DOHH2 (cell line): ENCODE results near the gene SLC35E3.

Experiments
- H3F3A ChIP-seq: fragments of 200-600 bp; sonication (generic), shearing (Covaris generic); 2 replicates; pipeline ENCODE4 v1.6.0; 2016; ENCODE audit warnings: antibody characterized with exemption, mild to moderate bottlenecking; ENCODE audit not compliant: control insufficient read depth, insufficient read depth
- H3K27ac ChIP-seq: fragments of 200-600 bp; sonication (generic); 2 replicates; pipeline ENCODE4 v1.5.1; 2014; ENCODE audit warnings: low read depth, mild to moderate bottlenecking, low read length, moderate library complexity
- H3K27me3 ChIP-seq: fragments of 200-600 bp; sonication (generic); 2 replicates; pipeline ENCODE4 v1.6.1; 2014; ENCODE audit warnings: mild to moderate bottlenecking, low read length, mixed read lengths; ENCODE audit not compliant: control insufficient read depth
- H3K36me3 ChIP-seq: fragments of 200-600 bp; sonication (generic); 2 replicates; pipeline ENCODE4 v1.6.1; 2014; ENCODE audit warnings: mild to moderate bottlenecking, low read length, moderate library complexity, mixed read lengths; ENCODE audit not compliant: control insufficient read depth
- H3K4me1 ChIP-seq: fragments of 200-600 bp; sonication (generic); 2 replicates; pipeline ENCODE4 v1.6.1; 2014; ENCODE audit warnings: mild to moderate bottlenecking, low read length, mixed read lengths; ENCODE audit not compliant: control insufficient read depth
- H3K4me2 ChIP-seq: fragments of 200-600 bp; sonication (generic); 2 replicates; pipeline ENCODE4 v1.6.0; 2014; ENCODE audit warnings: mild to moderate bottlenecking, low read length, moderate library complexity
- H3K4me3 ChIP-seq: fragments of 200-600 bp; sonication (generic); 2 replicates; pipeline ENCODE4 v1.5.1; 2014; ENCODE audit warnings: mild to moderate bottlenecking, low read length, mixed read lengths
- H3K79me2 ChIP-seq: fragments of 200-600 bp; sonication (generic); 2 replicates; pipeline ENCODE4 v1.6.1; 2014; ENCODE audit warnings: mild to moderate bottlenecking, low read length, mixed read lengths; ENCODE audit not compliant: control insufficient read depth
- H3K9me2 ChIP-seq: fragments of 200-600 bp; sonication (generic); replicated peaks from 2 replicates; pipeline ENCODE4 v1.6.1; 2014; ENCODE audit warnings: mild to moderate bottlenecking, low read length, mixed read lengths; ENCODE audit not compliant: control insufficient read depth
- H3K9me3 ChIP-seq: fragments of 200-600 bp; sonication (generic); 2 replicates; pipeline ENCODE4 v1.6.1; 2014; ENCODE audit warnings: antibody characterized with exemption, low read length, mixed read lengths; ENCODE audit not compliant: control insufficient read depth, insufficient read depth
- H4K20me1 ChIP-seq: fragments of 200-600 bp; sonication (generic); 2 replicates; pipeline ENCODE4 v1.6.0; 2014; ENCODE audit warnings: low read depth, mild to moderate bottlenecking, antibody characterized with exemption, low read length, moderate library complexity; ENCODE audit not compliant: control insufficient read depth, insufficient read depth
- CTCF ChIP-seq: fragments of 200-600 bp; sonication (generic); IDR thresholded peaks from one replicate; pipeline ENCODE4 v1.5.1; 2014; ENCODE audit warnings: antibody characterized with exemption, mild to moderate bottlenecking, low read depth, low read length; ENCODE audit not compliant: poor library complexity, severe bottlenecking
- EZH2phosphoT487 ChIP-seq: fragments of 200-600 bp; sonication (generic); IDR thresholded peaks from 2 replicates; pipeline ENCODE4 v1.6.1; 2017; ENCODE audit warnings: borderline replicate concordance, mild to moderate bottlenecking, antibody characterized with exemption, low read length, moderate library complexity, mixed read lengths

Gene SLC35E3

GRCh38 chr12:68762691-68763090, 16.7 kb downstream of the SLC35E3 start:
- no peaks in the 10 kb centered on the region for H3K27me3 ChIP-seq
- H3K4me2 ChIP-seq = no peak overlapping the region
- TF ChIP-seq EZH2phosphoT487 = no peak
- no peak for TF ChIP-seq CTCF
- peaks cover 56% of the 10 kb centered on the region for H3K4me1 ChIP-seq
- no peak overlapping the region for H3K4me3 ChIP-seq
- H3K9me3 ChIP-seq = no peaks in the 10 kb centered on the region
- H4K20me1 ChIP-seq = no peaks in the 10 kb centered on the region
- H3K79me2 ChIP-seq = peaks cover 18% of the 10 kb centered on the region
- H3F3A ChIP-seq = peaks cover 16% of the 10 kb centered on the region
- H3K9me2 ChIP-seq = no peaks in the 10 kb centered on the region
- H3K27ac ChIP-seq = peak overlapping the region; percentile 24; the same call in 1 of the 2 replicates
- H3K36me3 ChIP-seq = peaks cover 75% of the 10 kb centered on the region

GRCh38 chr12:68765696-68766095, 19.7 kb downstream of the SLC35E3 start:
- Histone ChIP-seq H3K9me2 (no peaks in the 10 kb centered on the region), H4K20me1 (no peaks in the 10 kb centered on the region), H3F3A (peaks cover 28% of the 10 kb centered on the region), H3K4me1 (peaks cover 73% of the 10 kb centered on the region), H3K4me2 (peak overlapping the region; percentile 47), H3K4me3 (no peak overlapping the region), H3K79me2 (peaks cover 20% of the 10 kb centered on the region), H3K36me3 (peaks cover 65% of the 10 kb centered on the region), H3K27me3 (no peaks in the 10 kb centered on the region), H3K27ac (peak overlapping the region; percentile 55), H3K9me3 (no peaks in the 10 kb centered on the region)
- TF ChIP-seq CTCF (no peak), EZH2phosphoT487 (no peak)

- H3K4me1 ChIP-seq = peaks cover 76% of the 10 kb centered on the region
- no peak overlapping the region for H3K4me2 ChIP-seq
- TF ChIP-seq EZH2phosphoT487 = no peak
- no peak for TF ChIP-seq CTCF
- H3K27me3 ChIP-seq = no peaks in the 10 kb centered on the region
- peaks cover 20% of the 10 kb centered on the region for H3K79me2 ChIP-seq
- H3F3A ChIP-seq = peaks cover 32% of the 10 kb centered on the region
- no peaks in the 10 kb centered on the region for H3K9me2 ChIP-seq
- no peaks in the 10 kb centered on the region for H3K9me3 ChIP-seq
- peak overlapping the region; percentile 55 for H3K27ac ChIP-seq
- peaks cover 57% of the 10 kb centered on the region for H3K36me3 ChIP-seq
- no peak overlapping the region for H3K4me3 ChIP-seq
- H4K20me1 ChIP-seq = no peaks in the 10 kb centered on the region
Measured at GRCh38 chr12:68766646-68767045, 20.7 kb downstream of the SLC35E3 start.
